SKM-1 treated with dmso at 0.1 percent for 144 hours (cell line): ENCODE data around the gene CTCFL.

Experiments
- DNase-seq: peaks from one replicate; lab custom pipeline; 2025; ENCODE audit not compliant: unreplicated experiment; lab: John Stamatoyannopoulos, UW

CTCFL gene

DNA sequence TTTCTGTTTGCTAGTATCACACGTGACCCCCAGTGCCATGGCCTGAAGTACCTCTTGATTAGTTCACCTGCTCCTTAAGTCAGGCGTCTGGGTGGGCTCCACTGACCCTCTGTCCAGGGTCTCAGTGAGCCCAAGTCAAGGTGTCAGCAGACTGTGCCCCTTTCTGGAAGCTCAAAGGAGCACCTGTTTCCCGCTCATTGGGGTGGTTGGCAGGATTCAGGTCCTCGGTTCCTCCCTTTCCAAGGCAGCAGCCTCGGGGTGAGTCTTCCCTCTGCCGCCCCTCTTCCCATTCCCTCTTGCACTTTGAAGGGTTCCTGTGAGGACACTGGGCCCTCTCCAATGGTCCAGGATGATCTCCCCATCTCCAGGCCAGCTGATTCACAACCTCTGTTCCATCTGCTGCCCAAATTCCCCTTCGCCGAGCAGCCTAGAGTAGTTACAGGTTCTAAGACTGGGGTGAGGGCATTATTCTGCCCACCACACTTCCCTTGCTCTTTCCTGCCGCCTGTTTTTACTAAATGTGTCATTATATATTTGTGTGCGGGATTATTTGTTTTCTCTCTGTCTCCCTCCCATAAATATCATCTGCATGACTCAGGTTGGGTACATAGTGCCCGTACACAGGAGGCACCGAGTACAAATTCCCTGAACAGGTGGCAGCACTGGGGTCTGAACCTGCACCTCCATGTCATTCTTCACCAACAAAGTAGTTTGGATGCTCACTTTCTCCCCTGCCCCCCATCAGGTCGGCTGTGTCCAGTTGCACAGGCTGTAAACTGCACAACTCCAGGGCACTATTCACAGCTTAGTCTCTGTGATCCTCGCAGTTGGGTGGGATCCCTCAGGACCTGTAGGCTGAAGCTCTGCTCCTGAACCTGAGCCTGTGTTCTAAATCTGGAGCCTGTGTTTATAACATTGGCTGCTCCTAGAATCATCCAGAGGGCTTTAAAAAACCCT is 75.3 kb downstream of the CTCFL start:
- DNase-seq, result no peak

DNA sequence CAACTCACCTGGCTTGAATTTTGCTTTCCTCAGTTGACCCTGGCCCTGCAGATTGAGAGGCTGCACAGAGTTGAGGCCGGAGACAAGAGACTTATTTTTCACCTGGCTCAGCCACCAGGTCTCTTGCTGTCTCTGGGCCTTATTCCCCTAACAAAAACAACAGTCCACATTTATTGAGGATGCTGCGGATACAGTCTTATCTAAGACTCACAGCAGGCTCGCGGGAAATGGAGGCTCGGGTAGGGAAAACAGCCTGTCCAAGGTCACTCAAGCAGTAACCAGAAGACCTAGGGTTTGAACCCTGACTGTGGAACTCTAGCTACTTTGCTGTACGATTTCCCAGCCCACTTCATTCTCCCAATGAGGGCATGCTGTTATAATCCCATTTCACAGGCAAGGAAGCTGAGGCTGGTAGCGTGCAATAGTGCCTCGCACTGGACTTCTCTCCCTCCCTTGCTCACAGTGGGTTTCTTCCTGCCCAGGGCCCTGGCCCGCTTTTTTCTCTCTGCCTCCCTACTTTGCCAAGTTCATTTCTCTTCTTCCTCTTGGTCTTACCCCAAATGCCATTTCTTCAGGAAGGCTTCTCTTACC is 76.1 kb downstream of the CTCFL start:
- no peak for DNase-seq
